HK-2 (cell line): ENCODE measurements around the gene CHIC1.
"Not testable (repeated sequence)": the region's sequence is repeated elsewhere in the genome, so short reads cannot be mapped to it uniquely, and the experiment has no call there.

Source experiments
- DNase-seq: peaks from one replicate; pipeline ENCODE4 v3.0.0-alpha.2; 2018; ENCODE audit not compliant: unreplicated experiment

The CHIC1 gene

GRCh38 chrX:73562984-73563737, at the start of gene CHIC1:
CHIC1 (plus strand) TSS chrX:73563197; CDS start chrX:73563285, 88 bp downstream.
- peak; percentile 76 for DNase-seq

GRCh38 chrX:73522823-73523222, 40.2 kb upstream of the CHIC1 start:
- not testable (repeated sequence) for DNase-seq

- DNase-seq: no peak
Measured at GRCh38 chrX:73524906-73525305, 38.1 kb upstream of the CHIC1 start.

GRCh38 chrX:73525928-73526690, 36.9 kb upstream of the CHIC1 start:
- no peak for DNase-seq

GRCh38 chrX:73531655-73532054, 31.3 kb upstream of the CHIC1 start:
- DNase-seq: not testable (repeated sequence)

- DNase-seq: no peak
Measured at GRCh38 chrX:73556159-73556558, 6.8 kb upstream of the CHIC1 start.

GRCh38 chrX:73561801-73562200, 1.2 kb upstream of the CHIC1 start:
- DNase-seq: no peak

- no peak for DNase-seq
Measured at GRCh38 chrX:73562458-73562857, 539 bp upstream of the CHIC1 start.

- no peak for DNase-seq
Measured at GRCh38 chrX:73563738-73564068, 706 bp downstream of the CHIC1 start.

- peak; percentile 11 for DNase-seq
Measured at GRCh38 chrX:73577361-73577760, 14.4 kb downstream of the CHIC1 start.

- no peak for DNase-seq
Measured at GRCh38 chrX:73581002-73581628, 18.1 kb downstream of the CHIC1 start.

GRCh38 chrX:73597758-73598157, 34.8 kb downstream of the CHIC1 start:
- DNase-seq: not testable (repeated sequence)

- DNase-seq: no peak
Measured at GRCh38 chrX:73615022-73615421, 52.0 kb downstream of the CHIC1 start.

- DNase-seq: not testable (repeated sequence)
Measured at GRCh38 chrX:73641669-73642068, 78.7 kb downstream of the CHIC1 start.

GRCh38 chrX:73647212-73647611, 84.2 kb downstream of the CHIC1 start:
- DNase-seq: no peak

- no peak for DNase-seq
Measured at GRCh38 chrX:73647632-73648322, 84.8 kb downstream of the CHIC1 start.

GRCh38 chrX:73661322-73661721, 98.3 kb downstream of the CHIC1 start:
- DNase-seq: not testable (repeated sequence)

- no peak for DNase-seq
Measured at GRCh38 chrX:73668779-73669178, 105.8 kb downstream of the CHIC1 start.

GRCh38 chrX:73681408-73681807, 118.4 kb downstream of the CHIC1 start:
- DNase-seq: no peak

- no peak for DNase-seq
Measured at GRCh38 chrX:73683236-73683859, 120.4 kb downstream of the CHIC1 start.

- not testable (repeated sequence) for DNase-seq
Measured at GRCh38 chrX:73707014-73707413, 144.0 kb downstream of the CHIC1 start.

GRCh38 chrX:73728602-73729001, 165.6 kb downstream of the CHIC1 start:
- no peak for DNase-seq
